ENCODE results near the gene HLA-DQA1.
"Not testable (repeated sequence)": the region's sequence is repeated elsewhere in the genome, so short reads cannot be mapped to it uniquely, and the experiment has no call there.

HLA-DQA1 gene

DNA sequence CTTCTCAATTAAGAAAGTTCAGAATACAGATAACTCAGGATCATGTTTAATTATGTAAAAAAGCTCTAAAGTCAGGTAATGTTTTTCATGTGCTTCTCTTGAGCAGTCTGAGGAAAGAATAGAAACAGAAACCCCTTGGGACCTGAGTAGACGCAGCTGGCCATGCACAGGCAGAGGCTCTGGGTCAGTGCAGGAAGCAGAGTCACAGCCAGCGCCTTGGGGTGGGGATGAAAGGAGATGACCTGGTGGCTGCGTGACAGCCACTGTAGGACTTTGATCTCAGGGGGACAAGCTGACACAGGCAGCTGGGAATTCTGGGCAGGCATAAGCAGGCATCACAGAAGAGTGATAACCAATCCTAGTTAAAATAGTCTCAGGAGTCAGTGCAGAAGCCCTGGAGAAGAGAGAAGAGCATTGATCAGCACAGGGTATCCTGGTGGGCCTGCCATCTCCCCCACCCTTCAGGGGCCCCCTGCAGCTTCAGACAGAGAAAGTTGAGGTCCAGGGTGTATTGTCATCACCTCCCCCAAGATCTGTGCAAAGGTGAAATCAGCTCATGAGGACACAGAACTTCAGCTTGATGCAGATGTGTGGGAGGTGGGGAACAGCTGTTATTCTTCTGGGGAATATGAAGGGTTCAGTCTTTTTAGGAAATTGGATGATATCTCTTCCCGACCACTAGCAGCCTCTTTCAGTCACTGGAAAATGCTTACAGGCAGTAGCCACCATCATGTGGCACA lies 22.8 kb downstream of the HLA-DQA1 start:
- no peak for DNase-seq

DNA sequence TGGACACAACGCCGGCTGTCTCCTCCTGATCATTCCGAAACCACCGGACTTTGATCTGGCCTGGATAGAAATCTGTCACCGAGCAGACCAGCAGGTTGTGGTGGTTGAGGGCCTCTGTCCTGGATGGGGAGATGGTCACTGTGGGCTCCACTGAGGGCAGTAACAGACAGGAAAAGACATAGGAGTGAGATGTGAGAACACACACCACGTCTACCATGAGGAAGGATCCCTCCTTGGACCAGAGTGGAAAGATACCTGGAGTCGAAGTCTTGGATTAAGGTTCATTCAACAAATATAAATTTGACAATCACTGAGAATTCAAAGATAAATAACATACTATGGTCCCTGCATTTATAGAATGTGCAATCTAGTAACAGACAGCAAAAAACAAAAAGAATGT lies 24.9 kb downstream of the HLA-DQA1 start:
- DNase-seq: no peak

DNA sequence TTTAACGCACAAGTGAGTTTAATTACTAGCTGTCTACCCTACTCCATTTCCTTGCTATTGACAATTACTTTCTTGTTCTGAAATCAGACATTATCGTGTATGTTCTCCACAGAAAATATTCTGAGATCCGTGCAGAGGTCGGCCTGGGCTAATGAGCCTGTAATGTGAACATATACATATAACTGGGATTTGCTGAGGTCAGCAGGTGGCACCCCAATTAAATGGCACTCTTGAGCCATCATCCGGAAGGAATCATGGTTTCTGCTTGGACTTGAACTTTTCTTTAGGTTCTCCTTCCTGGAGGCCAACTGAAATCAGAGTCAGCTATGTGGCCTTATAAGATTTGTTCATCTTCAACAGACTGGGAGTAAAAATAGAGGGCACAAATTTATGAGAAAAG lies 25.6 kb downstream of the HLA-DQA1 start:
- DNase-seq: no peak

DNA sequence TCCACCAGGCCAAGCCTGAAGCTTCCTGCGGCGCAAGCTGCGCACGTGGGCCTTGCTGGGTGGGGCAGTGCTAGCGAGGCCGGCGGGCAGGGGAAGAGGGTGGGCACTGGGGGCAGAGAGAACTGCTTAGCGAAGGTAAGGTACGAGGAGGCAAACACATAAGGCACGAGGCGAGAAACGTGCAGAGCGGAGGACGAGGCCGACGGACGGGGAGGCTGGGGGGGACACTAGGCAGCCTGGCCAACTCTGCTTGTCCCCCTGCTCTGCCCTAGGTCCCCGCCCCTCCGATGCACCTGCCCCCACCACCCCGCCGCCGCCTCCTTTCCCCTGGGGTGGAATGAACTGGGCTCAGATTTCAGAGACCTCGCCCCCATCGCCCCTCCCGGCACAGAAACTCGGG lies 27.1 kb downstream of the HLA-DQA1 start:
- DNase-seq: no peak

DNA sequence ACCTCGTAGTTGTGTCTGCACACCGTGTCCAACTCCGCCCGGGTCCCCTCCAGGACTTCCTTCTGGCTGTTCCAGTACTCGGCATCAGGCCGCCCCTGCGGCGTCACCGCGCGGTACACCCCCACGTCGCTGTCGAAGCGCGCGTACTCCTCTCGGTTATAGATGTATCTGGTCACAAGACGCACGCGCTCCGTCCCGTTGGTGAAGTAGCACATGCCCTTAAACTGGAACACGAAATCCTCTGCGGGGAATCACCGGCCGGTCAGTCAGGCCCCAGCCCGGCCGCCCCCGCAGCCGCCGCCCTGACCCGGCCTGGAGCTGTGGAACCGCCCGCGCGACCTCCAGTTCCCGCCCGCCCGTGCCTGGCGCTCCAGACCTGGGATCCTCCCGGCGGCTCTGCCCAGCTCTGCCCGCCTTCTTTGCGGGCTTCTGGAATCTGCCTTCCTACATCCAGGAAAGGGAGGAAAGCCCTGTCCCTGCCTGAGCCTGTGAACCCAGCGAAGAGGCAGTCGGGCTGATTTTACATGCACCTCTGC lies 27.7 kb downstream of the HLA-DQA1 start:
- no peak for DNase-seq

DNA sequence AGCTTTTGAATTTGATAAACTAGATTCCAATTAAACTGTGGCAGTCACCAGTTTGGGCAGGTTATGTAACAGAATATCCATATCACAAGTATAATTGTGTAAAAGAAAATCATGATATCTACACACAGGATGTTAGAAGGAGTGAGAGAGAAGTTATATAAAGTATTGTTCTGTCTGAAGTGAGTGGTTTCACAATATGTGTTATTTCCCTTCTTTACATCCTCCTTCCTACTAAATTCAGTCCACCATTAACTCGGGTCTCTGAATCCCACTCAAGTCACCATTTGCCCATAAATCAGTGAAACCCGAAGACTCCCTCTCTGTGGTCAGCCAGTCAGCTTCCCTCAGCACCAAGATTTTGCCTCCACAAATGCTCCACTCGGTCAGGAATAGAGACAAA lies 28.5 kb downstream of the HLA-DQA1 start:
- DNase-seq: no peak

DNA sequence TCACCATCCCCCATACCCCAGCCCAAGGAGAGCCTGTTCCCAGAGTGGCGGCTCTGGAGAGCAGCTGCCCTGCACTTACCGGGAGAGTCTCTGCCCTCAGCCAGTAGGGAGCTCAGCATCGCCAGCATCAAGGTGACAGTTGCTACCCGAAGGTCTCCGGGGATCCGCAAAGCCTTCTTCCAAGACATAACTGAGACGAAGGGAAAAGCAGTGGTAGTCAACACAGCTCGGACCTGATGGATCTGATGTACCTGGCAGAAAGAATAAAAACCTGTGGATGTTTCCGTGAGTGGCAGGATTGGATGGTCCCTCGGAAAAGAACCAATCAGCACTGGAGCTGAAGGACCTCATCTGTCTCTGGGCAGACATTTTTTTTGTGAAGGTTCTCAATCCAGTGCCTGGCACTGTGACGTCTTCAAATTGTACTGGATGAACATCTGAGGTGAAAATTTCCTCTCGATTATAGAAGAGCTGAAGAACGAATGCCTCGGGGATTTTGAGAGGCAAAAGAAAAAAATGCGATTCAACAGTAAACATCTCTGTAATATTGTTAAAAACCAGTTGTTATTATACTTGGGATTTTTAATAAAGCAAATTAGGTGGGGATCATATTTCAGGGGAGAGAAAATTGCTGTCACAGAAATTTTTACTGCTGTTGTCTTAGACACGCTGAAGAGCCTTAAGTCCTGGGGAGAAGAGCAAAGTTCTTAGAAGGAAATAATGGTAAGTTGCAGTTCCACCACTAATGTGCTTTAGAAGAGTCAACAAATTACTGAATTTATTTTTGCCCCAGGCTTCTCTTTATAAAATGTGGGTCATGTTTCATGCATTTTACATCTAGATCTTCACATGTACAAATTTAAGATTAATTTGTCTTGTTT lies 29.5 kb downstream of the HLA-DQA1 start, which contains the start of gene HLA-DQB1:
HLA-DQB1 (minus strand) TSS at position 238 of the 881 bp plus-strand sequence; CDS start at position 188, 50 bp downstream.
- no peak for DNase-seq

DNA sequence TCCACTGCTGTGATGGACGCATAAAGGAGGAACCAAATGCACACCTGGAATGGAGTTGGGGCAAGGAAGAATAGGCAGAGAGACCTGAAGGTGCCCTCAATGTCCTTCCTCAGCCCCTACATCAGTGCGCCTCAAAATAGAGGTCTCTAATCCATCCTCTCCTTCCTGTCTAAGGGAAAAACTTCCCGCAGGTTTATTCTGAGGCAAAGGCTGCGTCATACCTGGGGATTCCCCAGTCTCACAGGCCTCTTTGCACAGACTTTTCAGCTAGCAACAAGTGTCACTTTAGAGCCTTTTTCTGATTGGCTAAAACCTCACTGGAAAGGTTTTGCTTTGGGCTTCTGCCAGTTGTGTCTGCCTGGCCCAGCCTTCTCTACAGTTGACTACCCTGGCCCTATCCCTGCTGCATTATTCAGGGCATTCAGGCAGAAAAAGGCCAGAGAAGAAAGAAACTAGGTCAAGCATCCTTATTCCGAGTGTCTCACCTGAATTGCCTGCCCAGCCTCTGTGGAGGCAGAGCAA lies 31.1 kb downstream of the HLA-DQA1 start:
- no peak for DNase-seq

DNA sequence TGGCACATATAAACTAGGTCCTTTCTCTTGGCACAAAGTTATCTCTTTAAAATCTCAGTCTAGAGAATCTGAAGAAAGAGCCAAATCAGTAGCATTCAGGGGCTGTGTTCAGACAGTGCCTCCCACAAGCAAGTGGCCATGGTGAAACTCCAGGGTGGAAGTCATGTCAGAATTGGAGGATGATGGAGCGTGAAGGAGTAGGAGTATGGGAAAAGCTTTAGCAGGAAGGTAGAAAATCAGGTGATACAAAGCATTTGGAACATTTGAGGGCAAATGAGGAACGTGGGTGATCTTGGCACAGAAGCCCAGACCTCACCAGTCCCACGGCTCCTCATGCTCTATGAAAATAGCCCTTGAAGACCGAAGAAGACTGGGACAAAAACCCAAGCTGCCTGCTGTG lies 32.0 kb downstream of the HLA-DQA1 start:
- DNase-seq: no peak

DNA sequence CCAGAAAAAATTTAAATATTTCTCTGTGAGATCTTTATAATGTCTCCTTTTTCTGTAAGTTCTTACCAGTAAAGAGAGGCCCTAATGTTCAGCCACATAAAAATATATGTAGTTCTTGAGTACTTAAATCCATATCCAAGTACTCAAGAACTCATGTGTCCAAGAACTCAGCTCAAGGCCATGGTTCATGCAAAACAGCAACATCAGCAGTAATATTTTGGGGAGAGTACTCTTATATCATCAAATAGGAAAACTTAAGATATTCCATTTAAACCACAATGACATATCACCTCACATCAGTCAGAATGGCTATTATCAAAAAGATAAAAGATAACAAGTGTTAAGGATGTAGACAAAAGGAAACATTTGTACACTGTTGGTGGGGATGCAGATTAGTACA lies 32.7 kb downstream of the HLA-DQA1 start:
- DNase-seq: no peak

DNA sequence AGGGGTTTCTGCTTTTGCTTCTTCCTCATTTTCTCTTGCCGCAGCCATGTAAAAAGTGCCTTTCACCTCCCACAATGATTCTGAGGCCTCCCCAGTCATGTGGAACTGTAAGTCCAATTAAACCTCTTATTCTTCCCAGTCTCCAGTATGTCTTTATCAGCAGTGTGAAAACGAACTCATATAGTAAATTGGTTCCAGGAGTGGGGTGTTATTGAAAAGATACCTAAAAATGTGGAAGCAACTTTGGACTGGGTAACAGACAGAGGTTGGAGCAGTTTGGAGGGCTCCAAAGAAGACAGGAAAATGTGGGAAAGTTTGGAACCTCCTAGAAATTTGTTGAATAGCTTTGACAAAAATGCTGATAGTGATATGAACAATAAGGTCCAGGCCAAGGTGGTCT lies 34.7 kb downstream of the HLA-DQA1 start:
- DNase-seq: not testable (repeated sequence)

DNA sequence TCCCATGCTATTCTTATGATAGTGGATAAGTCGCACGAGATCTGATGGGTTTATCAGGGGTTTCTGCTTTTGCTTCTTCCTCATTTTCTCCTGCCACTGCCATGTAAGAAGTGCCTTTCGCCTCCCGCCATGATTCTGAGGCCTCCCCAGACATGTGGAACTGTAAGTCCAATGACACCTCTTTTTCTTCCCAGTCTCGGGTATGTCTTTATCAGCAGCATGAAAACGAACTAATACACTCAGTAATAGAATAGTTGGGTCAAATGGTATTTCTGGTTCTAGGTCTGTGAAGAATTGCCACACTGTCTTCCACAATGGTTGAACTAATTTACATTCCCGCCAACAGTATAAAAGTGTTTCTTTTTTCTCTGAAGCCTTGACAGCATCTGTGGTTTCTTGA lies 36.9 kb downstream of the HLA-DQA1 start:
- DNase-seq: not testable (repeated sequence)

DNA sequence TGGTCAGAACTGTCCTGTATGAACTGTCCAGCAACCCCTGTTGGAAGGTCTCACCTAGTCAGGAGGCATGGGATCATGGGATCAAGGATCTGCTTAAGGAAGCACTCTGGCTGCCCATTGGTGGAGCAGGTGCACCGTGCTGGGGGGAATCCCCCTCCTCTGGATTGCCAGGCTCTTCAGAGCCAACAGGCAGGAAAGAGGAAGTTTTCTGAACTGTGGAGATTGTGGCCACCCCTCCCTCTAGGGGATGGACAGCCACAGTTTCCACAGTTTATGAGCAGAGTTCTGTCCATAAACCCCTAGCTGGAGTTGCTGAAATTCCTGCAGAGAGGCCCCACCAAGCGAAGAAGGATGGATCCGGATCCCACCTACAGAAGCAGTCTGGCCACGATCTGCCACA lies 42.3 kb downstream of the HLA-DQA1 start:
- no peak for DNase-seq

DNA sequence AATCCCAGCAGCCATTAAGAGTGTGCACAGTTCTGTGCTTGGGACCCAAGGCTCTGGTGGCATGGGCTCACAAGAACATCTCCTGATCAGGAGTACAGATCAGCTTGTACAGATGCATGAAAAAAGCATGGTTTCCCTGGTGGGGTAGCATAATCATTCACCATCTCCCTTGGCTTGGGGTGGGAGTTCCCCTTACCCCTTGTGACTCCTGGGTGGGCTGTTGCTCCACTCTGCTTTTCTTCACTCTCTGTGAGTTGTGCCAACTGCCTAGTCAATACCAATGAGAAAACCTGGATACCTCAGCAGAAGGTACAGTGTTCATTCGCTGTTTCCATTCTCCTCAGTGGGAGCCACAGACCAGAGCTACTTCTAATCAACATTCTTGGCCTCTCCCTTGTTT lies 42.8 kb downstream of the HLA-DQA1 start:
- no peak for DNase-seq

DNA sequence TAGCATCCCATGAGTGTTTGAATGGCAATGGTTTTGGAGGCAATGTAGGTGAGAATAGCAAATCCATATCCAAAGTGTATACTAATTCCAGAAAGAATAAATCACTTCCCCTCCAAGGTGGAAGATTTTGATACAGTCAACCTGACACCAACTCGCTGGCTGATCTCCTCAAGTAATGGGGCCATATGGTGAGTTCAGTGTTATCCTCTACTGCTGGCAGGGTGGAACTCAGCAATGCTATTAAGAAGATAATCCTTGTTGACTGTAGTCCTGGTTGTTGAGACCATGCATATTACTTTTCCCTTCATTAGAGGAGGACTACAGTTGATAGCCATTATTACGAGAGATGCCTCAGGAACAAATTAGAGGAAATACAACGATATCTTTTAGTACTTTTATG lies 47.0 kb downstream of the HLA-DQA1 start:
- DNase-seq: no peak

DNA sequence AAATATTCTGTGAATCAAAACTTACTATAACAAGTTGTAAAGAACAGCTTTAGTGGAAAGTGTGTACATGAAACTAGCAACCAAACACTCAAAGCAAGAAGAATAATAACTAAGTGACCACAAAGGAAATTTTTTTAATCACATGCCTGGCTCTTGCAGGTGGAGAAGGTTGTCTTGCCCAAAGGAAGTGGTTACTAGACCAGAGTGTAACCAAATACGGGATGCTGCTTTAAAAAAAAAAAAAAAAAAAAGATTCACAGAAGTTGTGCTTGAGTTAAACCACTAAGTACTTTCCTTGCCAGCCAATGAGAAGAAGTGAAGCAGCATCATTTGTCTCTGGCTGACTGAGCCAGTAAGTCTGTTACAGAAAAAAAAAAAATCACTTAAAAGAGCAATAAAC lies 48.4 kb downstream of the HLA-DQA1 start:
- DNase-seq: no peak

DNA sequence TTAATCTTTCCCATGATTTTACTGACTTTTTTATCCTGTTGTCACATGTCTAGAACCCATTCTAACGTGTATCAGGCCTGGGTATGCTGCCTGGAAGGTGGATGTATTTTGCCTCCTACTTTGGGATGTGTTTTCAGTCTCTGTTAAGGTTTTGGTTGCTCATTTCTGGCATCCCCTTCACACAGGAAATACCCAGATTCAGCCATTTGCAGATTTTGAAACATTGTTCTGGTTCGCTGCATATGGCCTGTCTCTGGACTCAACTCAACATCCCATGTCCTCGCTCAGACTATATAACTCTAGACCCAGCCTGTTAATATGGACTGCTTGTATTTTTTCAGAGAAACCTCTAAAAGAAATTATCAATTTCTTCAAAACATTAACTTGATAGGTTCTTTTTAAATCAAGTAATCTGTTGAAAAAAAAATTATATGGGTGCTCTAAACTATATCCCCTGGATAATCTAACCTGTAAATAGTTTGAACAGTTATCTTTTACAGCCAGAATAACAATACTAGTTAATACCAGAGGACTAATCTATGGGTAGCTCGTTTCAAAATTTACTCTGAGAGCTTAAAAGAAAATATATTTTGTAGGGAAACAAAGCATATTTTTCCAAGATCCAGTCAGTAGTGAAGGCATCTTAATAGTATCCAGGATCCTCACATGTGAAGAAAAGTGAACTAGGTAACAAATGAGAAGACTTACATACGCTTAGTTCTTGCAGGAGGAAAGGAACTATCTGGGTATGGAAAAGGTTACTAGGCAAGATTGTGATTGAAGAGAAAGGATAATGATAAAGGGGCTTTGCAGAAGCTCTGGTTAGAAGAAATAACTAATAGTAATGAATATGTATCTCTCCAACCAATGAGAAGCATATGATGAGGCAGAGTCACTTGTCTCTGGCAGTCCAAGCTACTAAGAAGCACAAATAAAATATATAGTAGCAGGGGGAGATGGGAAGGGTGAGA lies 52.6 kb downstream of the HLA-DQA1 start:
- DNase-seq: no peak

DNA sequence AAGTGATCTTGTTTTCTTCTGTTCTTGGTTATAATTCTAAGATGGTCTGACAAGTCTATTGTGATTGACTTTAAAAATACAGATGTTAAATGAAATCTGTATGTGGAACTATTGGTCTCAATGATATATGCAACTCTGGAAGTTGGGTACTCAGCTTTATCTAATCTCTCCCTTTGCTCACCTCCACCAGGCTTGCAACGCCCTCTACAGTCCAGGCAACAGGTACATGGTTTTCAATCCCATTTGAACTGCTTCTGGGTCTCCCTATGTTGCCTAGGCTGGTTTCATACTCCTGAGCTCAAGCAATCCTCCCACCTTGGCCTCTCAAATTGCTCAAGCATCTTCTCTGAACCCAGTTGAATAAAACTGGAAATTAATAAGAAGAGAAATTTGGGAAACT lies 54.8 kb downstream of the HLA-DQA1 start:
- no peak for DNase-seq

All from NCI-H1694 treated with DMSO at 0.1 percent for 48 hours (cell line).